OCI-LY3 (cell line): ENCODE results near the gene PPP6R1.

Source experiments
- H2AFZ ChIP-seq: fragments of 200-600, 300-600 bp; shearing (Covaris generic); 2 replicates; pipeline ENCODE4 v1.6.0; 2014; ENCODE audit warnings: antibody characterized with exemption, low read depth, low read length
- H3K27ac ChIP-seq: fragments of 200-600, 300-600 bp; sonication (generic); 2 replicates; pipeline ENCODE4 v1.5.1; 2014; ENCODE audit warnings: mild to moderate bottlenecking, low read length, moderate library complexity, mixed read lengths
- H3K27me3 ChIP-seq: fragments of 200-600, 300-600 bp; sonication (generic); 2 replicates; pipeline ENCODE4 v1.6.1; 2014; ENCODE audit warnings: low read depth, low read length, mixed read lengths
- H3K36me3 ChIP-seq: fragments of 200-600, 300-600 bp; sonication (generic); replicated peaks from 2 replicates; pipeline ENCODE3; 2014; ENCODE audit warnings: low read depth, low read length, mixed read lengths
- H3K4me1 ChIP-seq: fragments of 300-600, 200-600 bp; sonication (generic); 2 replicates; pipeline ENCODE4 v1.6.1; 2014; ENCODE audit warnings: low read length, mixed read lengths
- H3K4me2 ChIP-seq: fragments of 200-600, 300-600 bp; sonication (generic); 2 replicates; pipeline ENCODE4 v1.6.1; 2014; ENCODE audit warnings: low read length, mixed read lengths
- H3K4me3 ChIP-seq: fragments of 300-600, 200-600 bp; sonication (generic); 2 replicates; pipeline ENCODE4 v1.5.1; 2014; ENCODE audit warnings: antibody characterized with exemption, mild to moderate bottlenecking, low read length, moderate library complexity
- H3K79me2 ChIP-seq: fragments of 300-600, 200-600 bp; shearing (Covaris generic); 2 replicates; pipeline ENCODE4 v1.6.1; 2014; ENCODE audit warnings: mild to moderate bottlenecking, low read length, mixed read lengths
- H3K9ac ChIP-seq: fragments of 300-600, 200-600 bp; shearing (Covaris generic); 2 replicates; pipeline ENCODE4 v1.6.0; 2014; ENCODE audit warnings: mild to moderate bottlenecking, low read length, moderate library complexity
- H3K9me3 ChIP-seq: fragments of 200-600, 300-600 bp; shearing (Covaris generic); 2 replicates; pipeline ENCODE4 v1.6.1; 2014; ENCODE audit warnings: low read length, mixed read lengths; ENCODE audit not compliant: insufficient read depth
- H4K20me1 ChIP-seq: fragments of 200-600, 300-600 bp; sonication (generic); 2 replicates; pipeline ENCODE4 v1.6.1; 2016; ENCODE audit warnings: low read length, mixed read lengths; ENCODE audit not compliant: insufficient read depth
- CTCF ChIP-seq: fragments of 200-600, 300-600 bp; sonication (generic); IDR thresholded peaks from 2 replicates; pipeline ENCODE4 v1.5.1; 2014; ENCODE audit warnings: antibody characterized with exemption, low read length, low read depth
- EZH2phosphoT487 ChIP-seq: fragments of 200-600 bp; shearing (Covaris generic); IDR thresholded peaks from 2 replicates; pipeline ENCODE4 v1.6.1; 2018; ENCODE audit warnings: antibody characterized with exemption, mixed run types, low read depth

The PPP6R1 gene

GRCh38 chr19:55224038-55224665 is 34.7 kb downstream of the PPP6R1 start:
- H3K4me3 ChIP-seq: no peak overlapping the region
- no peaks in the 10 kb centered on the region for H3K27me3 ChIP-seq
- H3K9me3 ChIP-seq: no peaks in the 10 kb centered on the region
- H3K27ac ChIP-seq: no peak overlapping the region
- no peak overlapping the region for H2AFZ ChIP-seq
- no peak overlapping the region for H3K9ac ChIP-seq
- H3K79me2 ChIP-seq: no peaks in the 10 kb centered on the region
- no peak for TF ChIP-seq CTCF
- TF ChIP-seq EZH2phosphoT487: no peak
- peaks cover 69% of the 10 kb centered on the region for H3K36me3 ChIP-seq
- H4K20me1 ChIP-seq: no peaks in the 10 kb centered on the region
- no peak overlapping the region for H3K4me2 ChIP-seq
- no peaks in the 10 kb centered on the region for H3K4me1 ChIP-seq

DNA sequence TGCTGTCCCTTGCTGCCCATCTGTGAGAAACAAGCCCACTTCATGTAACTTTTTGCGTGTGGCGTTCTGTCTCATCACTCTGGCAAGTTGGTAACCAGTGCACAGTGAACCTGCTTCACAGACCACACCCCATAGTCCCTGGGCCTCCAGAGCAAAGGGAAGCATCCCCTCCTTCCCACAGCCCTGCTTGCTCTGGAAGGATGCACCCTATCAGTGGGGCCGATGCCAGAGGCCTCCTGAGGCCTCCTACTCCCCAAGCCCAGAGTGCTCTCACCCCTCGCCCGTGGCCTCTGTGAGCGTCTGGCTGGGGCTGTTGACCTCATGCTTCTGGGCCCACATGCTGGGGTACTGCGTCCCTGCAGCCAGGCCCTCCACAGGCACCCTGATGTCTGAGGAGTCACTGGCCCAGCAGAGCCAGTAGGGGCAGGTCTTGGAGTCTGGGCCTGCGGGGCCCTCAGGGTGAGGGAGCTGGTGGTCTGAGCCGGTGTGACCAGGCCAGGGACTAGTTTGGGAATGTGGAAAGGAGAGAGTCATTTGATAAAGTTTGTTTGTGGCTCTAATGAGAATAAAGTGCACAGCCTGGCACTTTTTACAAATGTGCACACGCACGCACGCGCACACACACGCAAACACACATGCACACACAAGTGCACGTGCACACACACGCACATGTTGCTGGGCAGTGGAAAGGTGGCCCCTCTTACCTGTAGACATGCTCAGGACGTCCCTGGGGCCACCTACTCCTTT is 35.4 kb downstream of the PPP6R1 start:
- Histone ChIP-seq H3K9me3 (no peaks in the 10 kb centered on the region), H3K9ac (no peak overlapping the region), H2AFZ (no peak overlapping the region), H3K4me1 (no peaks in the 10 kb centered on the region), H3K79me2 (no peaks in the 10 kb centered on the region), H3K4me3 (no peak overlapping the region), H3K4me2 (no peak overlapping the region), H3K36me3 (peaks cover 63% of the 10 kb centered on the region), H3K27ac (no peak overlapping the region), H4K20me1 (no peaks in the 10 kb centered on the region), H3K27me3 (no peaks in the 10 kb centered on the region)
- TF ChIP-seq EZH2phosphoT487 (no peak), CTCF (no peak)

DNA sequence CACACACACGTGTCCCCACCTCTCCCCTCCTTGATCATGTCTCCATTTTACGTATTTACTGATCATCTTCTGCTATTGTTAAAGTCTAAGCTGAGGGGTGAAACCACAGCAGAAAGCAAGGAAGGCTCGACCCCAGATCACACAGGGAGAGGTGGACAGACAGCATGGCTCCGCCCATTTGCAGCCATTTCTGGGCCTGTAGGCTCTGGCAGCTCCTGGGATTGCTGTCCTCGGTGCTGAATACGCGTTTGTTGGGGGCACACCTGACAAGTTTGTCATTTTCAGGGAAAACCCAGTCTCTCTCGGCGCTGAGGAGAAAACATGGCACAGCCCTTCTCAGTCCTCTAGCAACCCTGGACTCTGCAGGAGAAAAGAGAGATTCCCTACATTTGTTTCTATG is 38.3 kb downstream of the PPP6R1 start:
- Histone ChIP-seq H3K4me3 (no peak overlapping the region), H3K79me2 (no peaks in the 10 kb centered on the region), H3K9me3 (no peaks in the 10 kb centered on the region), H4K20me1 (no peaks in the 10 kb centered on the region), H2AFZ (no peak overlapping the region), H3K4me2 (no peak overlapping the region), H3K36me3 (peaks cover 37% of the 10 kb centered on the region), H3K27me3 (no peaks in the 10 kb centered on the region), H3K27ac (no peak overlapping the region), H3K9ac (no peak overlapping the region), H3K4me1 (no peaks in the 10 kb centered on the region)
- TF ChIP-seq EZH2phosphoT487 (no peak), CTCF (no peak)

GRCh38 chr19:55216461-55217198 is 42.2 kb downstream of the PPP6R1 start:
- Histone ChIP-seq H3K4me2 (no peak overlapping the region), H4K20me1 (no peaks in the 10 kb centered on the region), H3K4me1 (no peaks in the 10 kb centered on the region), H3K36me3 (peaks cover 18% of the 10 kb centered on the region), H2AFZ (no peak overlapping the region), H3K79me2 (no peaks in the 10 kb centered on the region), H3K4me3 (no peak overlapping the region), H3K27ac (no peak overlapping the region), H3K27me3 (no peaks in the 10 kb centered on the region), H3K9ac (no peak overlapping the region), H3K9me3 (peaks cover 7% of the 10 kb centered on the region)
- no peak for TF ChIP-seq CTCF
- no peak for TF ChIP-seq EZH2phosphoT487
